Measurements from ENCODE around the gene IRF9.

The IRF9 gene

DNA sequence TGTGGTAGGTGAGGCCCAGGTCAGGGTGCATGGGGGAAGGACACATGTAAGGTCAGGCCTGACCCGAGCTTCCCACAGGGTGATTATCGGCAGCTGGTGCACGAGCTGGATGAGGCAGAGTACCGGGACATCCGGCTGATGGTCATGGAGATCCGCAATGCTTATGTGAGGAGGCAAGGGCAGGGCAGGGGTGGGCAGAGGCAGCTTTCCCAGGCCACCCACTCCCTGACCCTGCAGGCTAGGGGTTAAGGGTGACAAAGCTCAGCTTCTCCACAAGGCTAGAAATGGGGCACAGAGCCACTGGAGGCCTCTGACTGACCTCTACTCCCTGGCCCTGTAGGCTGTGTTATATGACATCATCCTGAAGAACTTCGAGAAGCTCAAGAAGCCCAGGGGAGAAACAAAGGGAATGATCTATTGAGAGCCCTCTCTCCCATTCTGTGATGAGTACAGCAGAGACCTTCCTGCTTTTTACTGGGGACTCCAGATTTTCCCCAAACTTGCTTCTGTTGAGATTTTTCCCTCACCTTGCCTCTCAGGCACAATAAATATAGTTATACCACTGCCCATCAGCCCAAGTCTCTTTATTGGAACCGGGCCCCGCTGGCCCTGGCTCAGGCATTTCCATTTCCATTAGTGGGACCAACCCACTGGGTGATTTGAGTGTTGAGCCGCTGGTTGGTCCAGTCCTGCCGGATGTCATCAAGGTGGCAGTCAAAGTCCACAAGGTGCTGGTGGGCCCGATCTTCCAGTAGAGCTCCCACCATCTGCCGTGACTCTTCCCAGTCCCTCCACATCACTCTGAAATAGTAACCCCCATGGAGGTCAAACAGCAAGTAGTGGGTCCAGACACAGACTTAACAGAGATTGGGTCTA is 22.4 kb upstream of the IRF9 start:
- 0 out of 2 replicates have a peak overlapping the region, but pooled peaks have one; percentile 35 for H3K27ac ChIP-seq (ENCODE audit: extremely low read depth, low read depth, low read length)
- ChIA-PET CTCF (interaction anchor here (1.0 kb wide), 1 partner anchor 169 kb away, joined by 3 read pairs; the partner anchor contains the start of gene CIDEB), POLR2A (interaction anchor here (0.7 to 7.3 kb wide), 6 partner anchors 8 to 75 kb away, joined by 3 to 163 read pairs (median 22); partner anchors contain the start of genes CHMP4A, DCAF11, IRF9 and NRL)
- H3K9me3 ChIP-seq (ENCODE audit: control insufficient read depth, insufficient read depth, low read depth, low read length), result no peaks in the 10 kb centered on the region
- no peak overlapping the region for H3K4me3 ChIP-seq (ENCODE audit: low read depth, low read length)
- peaks cover 4% of the 10 kb centered on the region; the same call in 1 of the 2 replicates for H3K4me1 ChIP-seq (ENCODE audit: control insufficient read depth, insufficient read depth, low read length)
- H3K36me3 ChIP-seq (ENCODE audit: control insufficient read depth in 2 of 2, insufficient read depth in 1 of 2, low read length in 2 of 2), result peaks cover 11 to 33% of the 10 kb centered on the region in 2 experiments
- TF ChIP-seq, protein P1, sequence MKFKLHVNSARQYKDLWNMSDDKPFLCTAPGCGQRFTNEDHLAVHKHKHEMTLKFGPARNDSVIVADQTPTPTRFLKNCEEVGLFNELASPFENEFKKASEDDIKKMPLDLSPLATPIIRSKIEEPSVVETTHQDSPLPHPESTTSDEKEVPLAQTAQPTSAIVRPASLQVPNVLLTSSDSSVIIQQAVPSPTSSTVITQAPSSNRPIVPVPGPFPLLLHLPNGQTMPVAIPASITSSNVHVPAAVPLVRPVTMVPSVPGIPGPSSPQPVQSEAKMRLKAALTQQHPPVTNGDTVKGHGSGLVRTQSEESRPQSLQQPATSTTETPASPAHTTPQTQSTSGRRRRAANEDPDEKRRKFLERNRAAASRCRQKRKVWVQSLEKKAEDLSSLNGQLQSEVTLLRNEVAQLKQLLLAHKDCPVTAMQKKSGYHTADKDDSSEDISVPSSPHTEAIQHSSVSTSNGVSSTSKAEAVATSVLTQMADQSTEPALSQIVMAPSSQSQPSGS (tag by site-specific recombination; IDR thresholded peaks at IDR 0.05; ENCODE audit: low read depth), result peak; percentile 72
- TF ChIP-seq ZNF354C (tag by site-specific recombination; IDR thresholded peaks at IDR 0.05; ENCODE audit: borderline replicate concordance, low read depth), result no peak
- TF ChIP-seq ZNF677 (tag by site-specific recombination; IDR thresholded peaks at IDR 0.05), result no peak
- no peak for TF ChIP-seq ZNF629 (tag by site-specific recombination; IDR thresholded peaks at IDR 0.05)

DNA sequence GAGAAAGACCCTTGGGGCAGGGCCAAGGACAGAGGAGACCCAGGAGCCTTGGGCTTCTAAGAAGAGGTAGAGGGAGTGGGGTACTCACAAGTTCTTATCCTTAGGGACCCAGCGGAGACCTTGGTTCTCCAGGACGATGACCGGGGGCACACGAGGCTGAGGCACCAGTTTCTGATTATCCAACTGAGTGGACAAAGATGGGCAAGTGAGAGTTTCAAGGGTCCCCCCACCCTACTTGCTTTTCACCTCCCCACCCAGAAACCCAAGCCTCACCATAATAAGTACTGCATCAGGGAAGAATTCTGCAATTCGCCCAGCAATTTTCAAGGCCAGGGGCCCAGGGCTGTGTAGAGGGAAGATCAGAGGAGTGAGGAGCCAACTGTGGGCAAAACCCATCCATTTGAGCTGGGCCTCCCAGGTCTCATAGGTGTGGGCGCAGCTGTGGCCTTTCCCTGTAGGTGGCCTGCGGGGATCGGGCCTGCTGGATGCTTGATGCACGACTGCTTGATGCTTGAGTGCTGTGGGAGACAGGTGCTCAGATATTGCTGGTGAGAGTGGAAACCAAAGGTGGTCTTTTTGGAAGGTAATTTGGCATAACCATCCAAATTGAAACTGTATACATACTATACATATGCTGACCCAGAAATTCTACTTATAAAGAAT is 21.7 kb upstream of the IRF9 start:
- peak overlapping the region; percentile 35; the same call in 1 of the 2 replicates for H3K27ac ChIP-seq (ENCODE audit: extremely low read depth, low read depth, low read length)
- H3K9me3 ChIP-seq (ENCODE audit: control insufficient read depth, insufficient read depth, low read depth, low read length), result no peaks in the 10 kb centered on the region
- peaks cover 4% of the 10 kb centered on the region; the same call in 1 of the 2 replicates for H3K4me1 ChIP-seq (ENCODE audit: control insufficient read depth, insufficient read depth, low read length)
- H3K4me3 ChIP-seq (ENCODE audit: low read depth, low read length), result peak overlapping the region; percentile 90
- ChIA-PET CTCF (interaction anchor here (1.0 kb wide), 1 partner anchor 23 kb away, joined by 3 read pairs; no protein-coding TSS in a partner anchor), POLR2A (interaction anchor here (1.1 to 7.3 kb wide), 4 partner anchors 7 to 45 kb away, joined by 3 to 163 read pairs (median 52); partner anchors contain the start of genes DCAF11, IRF9, NRL and PCK2)
- H3K36me3 ChIP-seq (ENCODE audit: control insufficient read depth in 2 of 2, insufficient read depth in 1 of 2, low read length in 2 of 2), result peaks cover 11 to 40% of the 10 kb centered on the region in 2 experiments
- TF ChIP-seq GLI2 (tag by site-specific recombination; IDR thresholded peaks at IDR 0.05; ENCODE audit: borderline replicate concordance, low read depth) (no peak), ZNF501 (tag by site-specific recombination; IDR thresholded peaks at IDR 0.05) (no peak), MZF1 (tag by site-specific recombination; IDR thresholded peaks at IDR 0.05; ENCODE audit: borderline replicate concordance) (no peak), ZNF423 (tag by site-specific recombination; IDR thresholded peaks at IDR 0.05) (no peak), ZNF324 (tag by site-specific recombination; IDR thresholded peaks at IDR 0.05) (no peak), ZFP41 (tag by site-specific recombination; IDR thresholded peaks at IDR 0.05; ENCODE audit: borderline replicate concordance) (no peak), GLIS1 (tag by site-specific recombination; IDR thresholded peaks at IDR 0.05) (peak; percentile 48), WT1 (tag by site-specific recombination; IDR thresholded peaks at IDR 0.05) (no peak), ZNF146 (tag by site-specific recombination; IDR thresholded peaks at IDR 0.05) (no peak), SCRT2 (tag by site-specific recombination; IDR thresholded peaks at IDR 0.05) (no peak), ZFP37 (tag by site-specific recombination; IDR thresholded peaks at IDR 0.05) (no peak), GFI1B (tag by site-specific recombination; IDR thresholded peaks at IDR 0.05) (no peak), SP7 (tag by site-specific recombination; IDR thresholded peaks at IDR 0.05) (no peak), ZNF791 (tag by site-specific recombination; IDR thresholded peaks at IDR 0.05) (no peak), ZNF404 (tag by site-specific recombination; IDR thresholded peaks at IDR 0.05) (no peak), ZNF549 (tag by site-specific recombination; IDR thresholded peaks at IDR 0.05) (no peak), ZXDB (tag by site-specific recombination; IDR thresholded peaks at IDR 0.05) (no peak)
- TF ChIP-seq, protein P2, sequence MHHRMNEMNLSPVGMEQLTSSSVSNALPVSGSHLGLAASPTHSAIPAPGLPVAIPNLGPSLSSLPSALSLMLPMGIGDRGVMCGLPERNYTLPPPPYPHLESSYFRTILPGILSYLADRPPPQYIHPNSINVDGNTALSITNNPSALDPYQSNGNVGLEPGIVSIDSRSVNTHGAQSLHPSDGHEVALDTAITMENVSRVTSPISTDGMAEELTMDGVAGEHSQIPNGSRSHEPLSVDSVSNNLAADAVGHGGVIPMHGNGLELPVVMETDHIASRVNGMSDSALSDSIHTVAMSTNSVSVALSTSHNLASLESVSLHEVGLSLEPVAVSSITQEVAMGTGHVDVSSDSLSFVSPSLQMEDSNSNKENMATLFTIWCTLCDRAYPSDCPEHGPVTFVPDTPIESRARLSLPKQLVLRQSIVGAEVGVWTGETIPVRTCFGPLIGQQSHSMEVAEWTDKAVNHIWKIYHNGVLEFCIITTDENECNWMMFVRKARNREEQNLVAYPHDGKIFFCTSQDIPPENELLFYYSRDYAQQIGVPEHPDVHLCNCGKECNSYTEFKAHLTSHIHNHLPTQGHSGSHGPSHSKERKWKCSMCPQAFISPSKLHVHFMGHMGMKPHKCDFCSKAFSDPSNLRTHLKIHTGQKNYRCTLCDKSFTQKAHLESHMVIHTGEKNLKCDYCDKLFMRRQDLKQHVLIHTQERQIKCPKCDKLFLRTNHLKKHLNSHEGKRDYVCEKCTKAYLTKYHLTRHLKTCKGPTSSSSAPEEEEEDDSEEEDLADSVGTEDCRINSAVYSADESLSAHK (tag by site-specific recombination; IDR thresholded peaks at IDR 0.05), result peak; percentile 98
- TF ChIP-seq, protein P3, sequence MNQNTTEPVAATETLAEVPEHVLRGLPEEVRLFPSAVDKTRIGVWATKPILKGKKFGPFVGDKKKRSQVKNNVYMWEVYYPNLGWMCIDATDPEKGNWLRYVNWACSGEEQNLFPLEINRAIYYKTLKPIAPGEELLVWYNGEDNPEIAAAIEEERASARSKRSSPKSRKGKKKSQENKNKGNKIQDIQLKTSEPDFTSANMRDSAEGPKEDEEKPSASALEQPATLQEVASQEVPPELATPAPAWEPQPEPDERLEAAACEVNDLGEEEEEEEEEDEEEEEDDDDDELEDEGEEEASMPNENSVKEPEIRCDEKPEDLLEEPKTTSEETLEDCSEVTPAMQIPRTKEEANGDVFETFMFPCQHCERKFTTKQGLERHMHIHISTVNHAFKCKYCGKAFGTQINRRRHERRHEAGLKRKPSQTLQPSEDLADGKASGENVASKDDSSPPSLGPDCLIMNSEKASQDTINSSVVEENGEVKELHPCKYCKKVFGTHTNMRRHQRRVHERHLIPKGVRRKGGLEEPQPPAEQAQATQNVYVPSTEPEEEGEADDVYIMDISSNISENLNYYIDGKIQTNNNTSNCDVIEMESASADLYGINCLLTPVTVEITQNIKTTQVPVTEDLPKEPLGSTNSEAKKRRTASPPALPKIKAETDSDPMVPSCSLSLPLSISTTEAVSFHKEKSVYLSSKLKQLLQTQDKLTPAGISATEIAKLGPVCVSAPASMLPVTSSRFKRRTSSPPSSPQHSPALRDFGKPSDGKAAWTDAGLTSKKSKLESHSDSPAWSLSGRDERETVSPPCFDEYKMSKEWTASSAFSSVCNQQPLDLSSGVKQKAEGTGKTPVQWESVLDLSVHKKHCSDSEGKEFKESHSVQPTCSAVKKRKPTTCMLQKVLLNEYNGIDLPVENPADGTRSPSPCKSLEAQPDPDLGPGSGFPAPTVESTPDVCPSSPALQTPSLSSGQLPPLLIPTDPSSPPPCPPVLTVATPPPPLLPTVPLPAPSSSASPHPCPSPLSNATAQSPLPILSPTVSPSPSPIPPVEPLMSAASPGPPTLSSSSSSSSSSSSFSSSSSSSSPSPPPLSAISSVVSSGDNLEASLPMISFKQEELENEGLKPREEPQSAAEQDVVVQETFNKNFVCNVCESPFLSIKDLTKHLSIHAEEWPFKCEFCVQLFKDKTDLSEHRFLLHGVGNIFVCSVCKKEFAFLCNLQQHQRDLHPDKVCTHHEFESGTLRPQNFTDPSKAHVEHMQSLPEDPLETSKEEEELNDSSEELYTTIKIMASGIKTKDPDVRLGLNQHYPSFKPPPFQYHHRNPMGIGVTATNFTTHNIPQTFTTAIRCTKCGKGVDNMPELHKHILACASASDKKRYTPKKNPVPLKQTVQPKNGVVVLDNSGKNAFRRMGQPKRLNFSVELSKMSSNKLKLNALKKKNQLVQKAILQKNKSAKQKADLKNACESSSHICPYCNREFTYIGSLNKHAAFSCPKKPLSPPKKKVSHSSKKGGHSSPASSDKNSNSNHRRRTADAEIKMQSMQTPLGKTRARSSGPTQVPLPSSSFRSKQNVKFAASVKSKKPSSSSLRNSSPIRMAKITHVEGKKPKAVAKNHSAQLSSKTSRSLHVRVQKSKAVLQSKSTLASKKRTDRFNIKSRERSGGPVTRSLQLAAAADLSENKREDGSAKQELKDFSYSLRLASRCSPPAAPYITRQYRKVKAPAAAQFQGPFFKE (tag by site-specific recombination; IDR thresholded peaks at IDR 0.05; ENCODE audit: borderline replicate concordance), result no peak
